MCF 10A (cell line): ENCODE data around the gene UBAC2. TPM values are rescaled to one million over a fixed set of nuclear protein-coding genes. Genes with fewer than 3 reads are reported as not detected.

ENCODE experiments used
- BruUV-seq: library from RNA; stranded (reverse); fragments of 400-500 nt; replicated peaks from 2 replicates; lab custom pipeline; 2021; lab: Mats Ljungman, UMichigan
- CTCF ChIA-PET: fragments of 300-600 bp; sonication (Branson Sonifier 250); formaldehyde crosslinking; extraction: SDS; loops from one replicate; lab custom pipeline; 2021; ENCODE audit warnings: antibody characterized with exemption, inconsistent platforms; lab: Yijun Ruan, JAX
- POLR2A ChIA-PET: fragments of 300-600, 350-650 bp; sonication (Branson Sonifier 250); formaldehyde crosslinking; extraction: SDS; loops from one replicate; lab custom pipeline; 2020; ENCODE audit warnings: antibody characterized with exemption, inconsistent platforms; lab: Yijun Ruan, JAX
- DNase-seq: peaks from one replicate; pipeline ENCODE4 v3.0.0-alpha.2; 2018; ENCODE audit not compliant: unreplicated experiment
- H3K27ac Mint-ChIP-seq: one replicate; pipeline ENCODE4 v1.8.0; 2022; ENCODE audit warnings: mild to moderate bottlenecking, low read depth, mixed read lengths; ENCODE audit not compliant: unreplicated experiment
- H3K27me3 Mint-ChIP-seq: one replicate; pipeline ENCODE4 v1.8.0; 2022; ENCODE audit warnings: mixed read lengths; ENCODE audit not compliant: insufficient read depth, unreplicated experiment
- H3K36me3 Mint-ChIP-seq: one replicate; pipeline ENCODE4 v1.8.0; 2022; ENCODE audit warnings: mild to moderate bottlenecking, moderate library complexity, mixed read lengths; ENCODE audit not compliant: insufficient read depth, unreplicated experiment
- H3K4me1 Mint-ChIP-seq: one replicate; pipeline ENCODE4 v1.8.0; 2022; ENCODE audit warnings: mixed read lengths; ENCODE audit not compliant: insufficient read depth, unreplicated experiment
- H3K4me3 Mint-ChIP-seq: one replicate; pipeline ENCODE4 v1.8.0; 2022; ENCODE audit warnings: mild to moderate bottlenecking, moderate library complexity, mixed read lengths; ENCODE audit not compliant: unreplicated experiment
- H3K9me3 Mint-ChIP-seq: one replicate; pipeline ENCODE4 v1.8.0; 2022; ENCODE audit warnings: mixed read lengths; ENCODE audit not compliant: unreplicated experiment
- intact Hi-C: fragments of 100-400 bp; cut with micrococcal nuclease; formaldehyde crosslinking; loops from 2 replicates; pipeline ENCODE4 v1.14.1; 2022
- total RNA-seq: library from RNA; stranded (reverse); gene quantifications from 2 replicates; pipeline ENCODE4 v1.2.3, GENCODE V29; 2022
- TF ChIP-seq, protein P1 (sequence below): fragments of 200-600 bp; IDR thresholded peaks from one replicate; pipeline ENCODE4 v1.8.0; 2022; ENCODE audit warnings: antibody characterized with exemption, mild to moderate bottlenecking; ENCODE audit not compliant: unreplicated experiment

Gene UBAC2
- total RNA-seq, 1 experiment from 2014 or later: 74.7 TPM

DNA sequence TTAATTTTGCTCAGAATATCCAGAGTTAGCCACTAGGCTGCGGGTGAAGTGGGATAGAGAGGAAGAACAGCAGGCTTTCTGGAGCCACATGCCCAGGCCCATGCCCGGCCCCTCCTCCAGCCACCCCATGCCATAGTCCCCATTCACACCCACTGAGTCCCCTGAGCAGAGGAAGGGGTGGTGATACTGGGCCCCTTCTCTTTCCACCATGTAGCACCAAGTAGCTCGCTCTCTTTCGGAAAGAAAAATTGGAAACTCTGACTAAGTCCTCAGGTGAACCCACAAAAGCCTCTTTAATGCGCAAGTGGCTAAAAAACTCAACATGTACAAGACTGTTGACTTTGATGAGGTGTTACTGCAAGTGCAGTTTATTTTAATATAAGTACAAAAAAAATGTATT is 183.3 kb downstream of the UBAC2 start:
- no peaks in the 10 kb centered on the region for H3K27me3 Mint-ChIP-seq
- ChIA-PET CTCF (no interaction called here), POLR2A (no interaction called here)
- intact Hi-C loops: no loop called here
- BruUV-seq: no TSS peak
- H3K9me3 Mint-ChIP-seq: no peaks in the 10 kb centered on the region
- TF ChIP-seq, protein P1, sequence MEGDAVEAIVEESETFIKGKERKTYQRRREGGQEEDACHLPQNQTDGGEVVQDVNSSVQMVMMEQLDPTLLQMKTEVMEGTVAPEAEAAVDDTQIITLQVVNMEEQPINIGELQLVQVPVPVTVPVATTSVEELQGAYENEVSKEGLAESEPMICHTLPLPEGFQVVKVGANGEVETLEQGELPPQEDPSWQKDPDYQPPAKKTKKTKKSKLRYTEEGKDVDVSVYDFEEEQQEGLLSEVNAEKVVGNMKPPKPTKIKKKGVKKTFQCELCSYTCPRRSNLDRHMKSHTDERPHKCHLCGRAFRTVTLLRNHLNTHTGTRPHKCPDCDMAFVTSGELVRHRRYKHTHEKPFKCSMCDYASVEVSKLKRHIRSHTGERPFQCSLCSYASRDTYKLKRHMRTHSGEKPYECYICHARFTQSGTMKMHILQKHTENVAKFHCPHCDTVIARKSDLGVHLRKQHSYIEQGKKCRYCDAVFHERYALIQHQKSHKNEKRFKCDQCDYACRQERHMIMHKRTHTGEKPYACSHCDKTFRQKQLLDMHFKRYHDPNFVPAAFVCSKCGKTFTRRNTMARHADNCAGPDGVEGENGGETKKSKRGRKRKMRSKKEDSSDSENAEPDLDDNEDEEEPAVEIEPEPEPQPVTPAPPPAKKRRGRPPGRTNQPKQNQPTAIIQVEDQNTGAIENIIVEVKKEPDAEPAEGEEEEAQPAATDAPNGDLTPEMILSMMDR: no peak
- H3K27ac Mint-ChIP-seq: no peak overlapping the region
- no peak for DNase-seq
- peaks cover 18% of the 10 kb centered on the region for H3K4me1 Mint-ChIP-seq
- peaks cover 33% of the 10 kb centered on the region for H3K36me3 Mint-ChIP-seq
- no peak overlapping the region for H3K4me3 Mint-ChIP-seq

DNA sequence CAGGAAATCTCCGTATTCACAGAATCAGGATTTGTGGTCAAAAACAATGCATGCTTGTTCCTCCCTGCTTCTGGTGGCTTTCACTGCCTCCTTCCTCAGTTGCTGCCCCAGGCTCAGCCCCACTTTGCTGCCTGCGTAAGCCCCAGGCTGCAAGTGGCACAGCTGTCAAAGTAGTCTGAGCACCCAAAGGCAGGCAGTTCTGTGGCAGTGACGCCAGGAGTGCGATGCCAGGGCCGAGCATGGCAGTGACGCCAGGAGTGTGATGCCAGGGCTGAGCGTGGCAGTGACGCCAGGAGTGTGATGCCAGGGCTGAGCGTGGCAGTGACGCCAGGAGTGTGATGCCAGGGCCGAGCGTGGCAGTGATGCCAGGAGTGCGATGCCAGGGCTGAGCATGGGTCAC is 183.8 kb downstream of the UBAC2 start:
- ChIA-PET POLR2A (no interaction called here), CTCF (interaction anchor here (0.7 kb wide), 1 partner anchor 554 kb away, joined by 3 read pairs; no protein-coding TSS in a partner anchor)
- no peak for DNase-seq
- TF ChIP-seq, protein P1: no peak
- Mint-ChIP-seq H3K27me3 (no peaks in the 10 kb centered on the region), H3K4me3 (no peak overlapping the region), H3K36me3 (peaks cover 32% of the 10 kb centered on the region), H3K9me3 (no peaks in the 10 kb centered on the region), H3K27ac (no peak overlapping the region), H3K4me1 (peaks cover 18% of the 10 kb centered on the region)
- intact Hi-C loops: no loop called here
- no TSS peak for BruUV-seq

DNA sequence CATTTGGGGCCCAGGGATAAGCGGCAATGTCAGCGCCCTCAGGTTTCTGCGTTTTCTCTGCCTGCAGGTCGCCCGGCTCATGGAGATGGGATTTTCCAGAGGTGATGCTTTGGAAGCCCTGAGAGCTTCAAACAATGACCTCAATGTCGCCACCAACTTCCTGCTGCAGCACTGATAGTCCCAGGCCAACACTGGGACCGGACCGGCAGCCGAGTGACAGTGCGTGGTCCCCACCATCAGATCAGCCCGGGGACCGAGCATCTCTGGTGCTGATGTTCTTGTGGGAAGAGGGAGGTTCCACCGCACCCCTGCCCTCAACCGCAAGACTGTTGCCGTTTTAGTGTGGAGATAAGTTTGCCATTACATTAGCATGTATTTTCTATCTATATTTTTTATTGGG is 184.5 kb downstream of the UBAC2 start:
- Mint-ChIP-seq H3K36me3 (peaks cover 32% of the 10 kb centered on the region), H3K27ac (no peak overlapping the region), H3K9me3 (no peaks in the 10 kb centered on the region), H3K4me3 (no peak overlapping the region), H3K4me1 (peaks cover 18% of the 10 kb centered on the region), H3K27me3 (no peaks in the 10 kb centered on the region)
- POLR2A ChIA-PET: no interaction called here
- intact Hi-C loops: no loop called here
- CTCF ChIA-PET: interaction anchor here (0.5 to 0.7 kb wide), 2 partner anchors 555 to 685 kb away, joined by 3 read pairs; no protein-coding TSS in a partner anchor
- DNase-seq: no peak
- BruUV-seq: no TSS peak
- TF ChIP-seq, protein P1: no peak

DNA sequence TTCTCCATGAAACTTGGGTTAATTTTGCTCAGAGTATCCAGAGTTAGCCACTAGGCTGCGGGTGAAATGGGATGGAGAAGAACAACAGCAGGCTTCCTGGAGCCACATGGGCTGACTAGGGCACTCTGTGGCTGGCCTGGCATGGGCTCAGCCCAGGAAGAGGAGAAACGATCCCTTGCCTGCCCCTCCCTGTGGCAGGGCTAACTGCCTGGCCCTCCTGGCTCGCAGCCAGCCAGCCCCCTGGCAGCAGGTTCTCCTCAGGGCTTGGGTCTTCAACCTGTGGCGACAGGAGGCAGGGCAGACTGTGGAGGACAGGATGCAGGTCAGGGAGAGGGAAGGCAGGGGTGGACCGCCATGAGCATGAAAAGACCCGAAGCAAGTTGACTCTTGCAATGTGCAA is 185.3 kb downstream of the UBAC2 start:
- BruUV-seq: TSS peak; percentile 83
- DNase-seq: no peak
- Mint-ChIP-seq H3K36me3 (peaks cover 32% of the 10 kb centered on the region), H3K27ac (no peak overlapping the region), H3K4me1 (peaks cover 18% of the 10 kb centered on the region), H3K27me3 (no peaks in the 10 kb centered on the region), H3K9me3 (no peaks in the 10 kb centered on the region), H3K4me3 (no peak overlapping the region)
- ChIA-PET POLR2A (interaction anchor here (0.5 kb wide), 1 partner anchor 92 kb away, joined by 3 read pairs; no protein-coding TSS in a partner anchor), CTCF (no interaction called here)
- TF ChIP-seq, protein P1: no peak
- intact Hi-C loops: no loop called here
